ENCODE measurements around the gene SPATA2L. TPM values are rescaled to one million over a fixed set of nuclear protein-coding genes. Genes with fewer than 3 reads are reported as not detected.

The SPATA2L gene
- total RNA-seq, 1 donor from 2014 or later = 7.6 TPM

GRCh38 chr16:89708481-89708931 lies 7.0 kb upstream of the SPATA2L start:
- Histone ChIP-seq H3K9me3 (ENCODE audit: low read depth) (no peaks in the 10 kb centered on the region), H3F3A (ENCODE audit: low read depth) (peaks cover 8% of the 10 kb centered on the region), H4K20me1 (ENCODE audit: low read depth) (no peaks in the 10 kb centered on the region), H2AFZ (replicated peaks) (no peak overlapping the region), H3K4me3 (no peak overlapping the region), H3K4me1 (peaks cover 15% of the 10 kb centered on the region), H3K4me2 (no peak overlapping the region), H3K79me2 (ENCODE audit: low read depth) (no peaks in the 10 kb centered on the region), H3K27me3 (peaks cover 17% of the 10 kb centered on the region), H3K36me3 (no peaks in the 10 kb centered on the region), H3K27ac (no peak overlapping the region), H3K9ac (no peak overlapping the region)
- DNase-seq (ENCODE audit: low spot score) = no peak
- Mint-ChIP-seq H3K4me3 (no peak overlapping the region), H3K27me3 (ENCODE audit: insufficient read depth, low read depth) (peaks cover 15% of the 10 kb centered on the region), H3K9me3 (no peaks in the 10 kb centered on the region), H3K4me1 (peaks cover 17% of the 10 kb centered on the region), H3K36me3 (peaks cover 3% of the 10 kb centered on the region), H3K27ac (no peak overlapping the region)
- TF ChIP-seq EZH2 (IDR thresholded peaks at IDR 0.05) (no peak), EZH2phosphoT487 (IDR thresholded peaks at IDR 0.05) (no peak), CTCF (IDR thresholded peaks at IDR 0.05) (no peak)

- H4K20me1 ChIP-seq (ENCODE audit: low read depth) = no peaks in the 10 kb centered on the region
- H3K4me1 Mint-ChIP-seq = peaks cover 17% of the 10 kb centered on the region
- DNase-seq (ENCODE audit: low spot score) = no peak
- peaks cover 3% of the 10 kb centered on the region for H3K36me3 Mint-ChIP-seq
- H3K4me2 ChIP-seq = no peak overlapping the region
- H3K9ac ChIP-seq = no peak overlapping the region
- no peak overlapping the region for H3K4me3 Mint-ChIP-seq
- peaks cover 25% of the 10 kb centered on the region for H3K27me3 ChIP-seq
- H2AFZ ChIP-seq (replicated peaks) = no peak overlapping the region
- H3K9me3 ChIP-seq (ENCODE audit: low read depth) = no peaks in the 10 kb centered on the region
- peaks cover 15% of the 10 kb centered on the region for H3K27me3 Mint-ChIP-seq (ENCODE audit: insufficient read depth, low read depth)
- no peaks in the 10 kb centered on the region for H3K9me3 Mint-ChIP-seq
- H3F3A ChIP-seq (ENCODE audit: low read depth) = peaks cover 9% of the 10 kb centered on the region
- no peaks in the 10 kb centered on the region for H3K36me3 ChIP-seq
- H3K27ac Mint-ChIP-seq = no peak overlapping the region
- no peak for TF ChIP-seq EZH2phosphoT487 (IDR thresholded peaks at IDR 0.05)
- TF ChIP-seq CTCF (IDR thresholded peaks at IDR 0.05) = no peak
- no peak for TF ChIP-seq EZH2 (IDR thresholded peaks at IDR 0.05)
- H3K4me3 ChIP-seq = no peak overlapping the region
- no peaks in the 10 kb centered on the region for H3K79me2 ChIP-seq (ENCODE audit: low read depth)
- no peak overlapping the region for H3K27ac ChIP-seq
- H3K4me1 ChIP-seq = peaks cover 15% of the 10 kb centered on the region
Measured at GRCh38 chr16:89707695-89708094, 6.2 kb upstream of the SPATA2L start.

GRCh38 chr16:89706518-89707260 lies 5.2 kb upstream of the SPATA2L start:
- Histone ChIP-seq H3K36me3 (no peaks in the 10 kb centered on the region), H3K4me2 (no peak overlapping the region), H3K27me3 (peaks cover 27% of the 10 kb centered on the region), H3K27ac (no peak overlapping the region), H2AFZ (replicated peaks) (no peak overlapping the region), H3K9ac (no peak overlapping the region), H3K4me3 (no peak overlapping the region), H3K9me3 (ENCODE audit: low read depth) (no peaks in the 10 kb centered on the region), H3K79me2 (ENCODE audit: low read depth) (no peaks in the 10 kb centered on the region), H3F3A (ENCODE audit: low read depth) (peaks cover 18% of the 10 kb centered on the region), H3K4me1 (peaks cover 15% of the 10 kb centered on the region), H4K20me1 (ENCODE audit: low read depth) (no peaks in the 10 kb centered on the region)
- Mint-ChIP-seq H3K27me3 (ENCODE audit: insufficient read depth, low read depth) (peaks cover 15% of the 10 kb centered on the region), H3K27ac (no peak overlapping the region), H3K36me3 (peaks cover 3% of the 10 kb centered on the region), H3K4me1 (peaks cover 17% of the 10 kb centered on the region), H3K9me3 (no peaks in the 10 kb centered on the region), H3K4me3 (no peak overlapping the region)
- TF ChIP-seq EZH2 (IDR thresholded peaks at IDR 0.05) (no peak), CTCF (IDR thresholded peaks at IDR 0.05) (no peak), EZH2phosphoT487 (IDR thresholded peaks at IDR 0.05) (no peak)
- no peak for DNase-seq (ENCODE audit: low spot score)
